GM12891 (cell line): ENCODE data around the gene OLFM4.

ENCODE experiments used
- POLR2A ChIP-seq: IDR thresholded peaks from 2 replicates; pipeline ENCODE4 v1.6.1; 2011; ENCODE audit warnings: low read depth, low read length, control low read depth
- POLR2AphosphoS5 ChIP-seq: IDR thresholded peaks from 2 replicates; pipeline ENCODE4 v1.6.1; 2011; ENCODE audit warnings: low read depth, low read length, control low read depth
- SPI1 ChIP-seq: IDR thresholded peaks from 2 replicates; pipeline ENCODE4 v1.6.1; 2011; ENCODE audit warnings: low read depth, low read length, control low read depth

DNA sequence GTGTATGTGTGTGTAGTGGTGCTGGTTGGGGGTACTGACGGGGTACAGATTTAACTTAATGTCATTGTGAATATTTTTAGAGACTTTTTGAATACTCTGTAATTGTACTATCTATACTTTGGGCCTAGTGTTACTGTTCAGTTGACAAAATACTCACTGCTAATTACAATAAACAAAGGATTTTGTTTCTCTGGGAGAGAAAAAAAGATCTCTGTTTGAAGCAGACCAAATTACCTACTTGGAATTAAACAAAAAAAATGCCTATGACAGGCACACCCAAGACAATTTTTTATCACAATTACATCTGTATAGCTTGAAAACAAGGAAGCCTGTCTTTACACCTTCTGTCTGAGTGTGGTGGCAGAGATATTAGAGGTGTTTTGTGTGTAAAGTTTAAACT lies 45.1 kb downstream of the OLFM4 start:
- TF ChIP-seq POLR2A (no peak), SPI1 (no peak), POLR2AphosphoS5 (no peak)
